SU-DHL-6 (cell line): ENCODE data around the gene ZMIZ1.

Experiments used
- CTCF ChIP-seq: fragments of 200-600 bp; sonication (generic); IDR thresholded peaks from one replicate; pipeline ENCODE4 v1.5.1; 2017; ENCODE audit warnings: antibody characterized with exemption, mild to moderate bottlenecking, low read length, moderate library complexity; ENCODE audit not compliant: insufficient read depth, poor library complexity, severe bottlenecking
- EZH2phosphoT487 ChIP-seq: fragments of 200-600 bp; sonication (generic), shearing (Covaris generic); conservative IDR thresholded peaks from 2 replicates; pipeline ENCODE4 v1.6.1; 2018; ENCODE audit warnings: mild to moderate bottlenecking, antibody characterized with exemption, low read length, moderate library complexity, mixed read lengths

GRCh38 chr10:79266084-79266483 lies 197.3 kb downstream of the ZMIZ1 start:
- TF ChIP-seq CTCF = no peak
- TF ChIP-seq EZH2phosphoT487 = no peak
